GM19467 (cell line): ENCODE data around the gene SLC4A5.

Source experiments
- ATAC-seq: cut with Tn5 transposase; IDR thresholded peaks from one replicate; pipeline ENCODE4 v1.9.1; 2021; ENCODE audit warnings: mild to moderate bottlenecking, moderate library complexity; ENCODE audit not compliant: unreplicated experiment

Gene SLC4A5

GRCh38 chr2:74174909-74175308 is 168.3 kb downstream of the SLC4A5 start:
- no peak for ATAC-seq

- no peak for ATAC-seq
These were observed 174.5 kb downstream of the SLC4A5 start for GRCh38 chr2:74168739-74169138.
